Astrocyte (in vitro differentiated cells and primary cell): ENCODE results near the gene NFAM1. TPM values are rescaled to one million over a fixed set of nuclear protein-coding genes. Genes with fewer than 3 reads are reported as not detected.

Experiments used
- DNase-seq: peaks from one replicate; pipeline ENCODE4 v3.0.0-alpha.2; 2010; ENCODE audit warnings: low read depth
- FAIRE-seq: peaks from 2 replicates; lab custom pipeline; 2011; peaks lifted over from hg19 to GRCh38; lab: Jason Lieb, UNC
- H2AFZ ChIP-seq: 2 replicates; pipeline ENCODE4 v1.6.0; 2012; ENCODE audit warnings: low read depth, low read length, inconsistent platforms
- H3K27ac ChIP-seq: 2 replicates; pipeline ENCODE4 v1.5.1; 2011; ENCODE audit warnings: low read depth, low read length, inconsistent platforms
- H3K27me3 ChIP-seq: 2 replicates; pipeline ENCODE4 v1.6.0; 2011; ENCODE audit warnings: low read length, inconsistent platforms; ENCODE audit not compliant: insufficient read depth
- H3K36me3 ChIP-seq: 2 replicates; pipeline ENCODE4 v1.5.1; 2011; ENCODE audit warnings: low read length, inconsistent platforms; ENCODE audit not compliant: insufficient read depth
- H3K4me1 ChIP-seq: 2 replicates; pipeline ENCODE4 v1.5.1; 2011; ENCODE audit warnings: low read length, inconsistent platforms; ENCODE audit not compliant: insufficient read depth
- H3K4me2 ChIP-seq: 2 replicates; pipeline ENCODE4 v1.6.0; 2012; ENCODE audit warnings: low read length, inconsistent platforms
- H3K4me3 ChIP-seq: 2 replicates; pipeline ENCODE4 v1.5.1; 2011; ENCODE audit warnings: low read depth, mild to moderate bottlenecking, low read length, inconsistent platforms; ENCODE audit not compliant: insufficient read depth
- H3K79me2 ChIP-seq: 2 replicates; pipeline ENCODE4 v1.6.0; 2012; ENCODE audit warnings: mild to moderate bottlenecking, low read length, inconsistent platforms; ENCODE audit not compliant: insufficient read depth
- H3K9ac ChIP-seq: 2 replicates; pipeline ENCODE4 v1.6.0; 2012; ENCODE audit warnings: mild to moderate bottlenecking, low read length, inconsistent platforms
- H3K9me3 ChIP-seq: 2 replicates; pipeline ENCODE4 v1.5.1; 2012; ENCODE audit warnings: low read depth, mild to moderate bottlenecking, low read length, inconsistent platforms; ENCODE audit not compliant: insufficient read depth
- H4K20me1 ChIP-seq: 2 replicates; pipeline ENCODE4 v1.6.0; 2012; ENCODE audit warnings: low read length, inconsistent platforms; ENCODE audit not compliant: insufficient read depth
- H3K27ac Mint-ChIP-seq: one replicate; pipeline ENCODE4 v1.8.0; 2021; ENCODE audit warnings: mild to moderate bottlenecking, mixed read lengths; ENCODE audit not compliant: unreplicated experiment
- H3K27me3 Mint-ChIP-seq: one replicate; pipeline ENCODE4 v1.8.0; 2021; ENCODE audit warnings: low read depth, mixed read lengths; ENCODE audit not compliant: unreplicated experiment
- H3K36me3 Mint-ChIP-seq: one replicate; pipeline ENCODE4 v1.8.0; 2021; ENCODE audit warnings: low read depth, mixed read lengths; ENCODE audit not compliant: unreplicated experiment
- H3K4me1 Mint-ChIP-seq: one replicate; pipeline ENCODE4 v1.8.0; 2021; ENCODE audit warnings: low read depth, mixed read lengths; ENCODE audit not compliant: unreplicated experiment
- H3K4me3 Mint-ChIP-seq: one replicate; pipeline ENCODE4 v1.8.0; 2021; ENCODE audit warnings: mild to moderate bottlenecking, moderate library complexity, mixed read lengths; ENCODE audit not compliant: unreplicated experiment
- H3K9me3 Mint-ChIP-seq: one replicate; pipeline ENCODE4 v1.8.0; 2021; ENCODE audit warnings: mild to moderate bottlenecking, mixed read lengths; ENCODE audit not compliant: unreplicated experiment
- EZH2 ChIP-seq: IDR thresholded peaks from 2 replicates; pipeline ENCODE4 v1.6.1; 2012; ENCODE audit warnings: mild to moderate bottlenecking, low read length, inconsistent platforms; ENCODE audit not compliant: insufficient read depth
- total RNA-seq: library from RNA; stranded (reverse); gene quantifications from 2 replicates; pipeline ENCODE4 v1.2.1, GENCODE V29; 2021
- TF ChIP-seq, protein P1 (sequence below): IDR thresholded peaks from 2 replicates; pipeline ENCODE4 v1.5.1; 2011; ENCODE audit warnings: low read depth, mild to moderate bottlenecking, inconsistent platforms, low read length, moderate library complexity; ENCODE audit not compliant: insufficient read depth

Gene NFAM1
- total RNA-seq, 1 donor from 2014 or later, result 0.07 TPM

DNA sequence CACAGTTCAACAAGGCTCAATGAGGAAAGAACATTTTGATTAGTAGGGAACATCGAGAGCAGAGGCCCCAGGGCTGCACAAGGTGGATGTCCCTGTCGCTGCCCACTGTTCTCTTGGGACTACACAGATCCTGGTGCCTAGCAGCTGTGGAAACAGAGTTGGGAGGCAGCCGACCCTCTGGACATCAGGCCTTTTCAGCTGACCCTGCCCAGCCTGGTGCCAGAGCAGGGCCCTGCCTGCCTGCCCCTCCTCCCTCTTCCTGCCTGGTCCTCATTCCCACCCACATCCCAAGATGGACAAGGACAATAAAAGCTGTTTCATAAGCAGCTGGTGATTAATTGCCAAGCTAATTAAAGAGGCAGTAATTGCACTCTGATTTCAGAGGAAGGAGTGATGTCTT is 60.7 kb downstream of the NFAM1 start:
- H3K79me2 ChIP-seq, result no peaks in the 10 kb centered on the region
- H3K9me3 ChIP-seq, result no peaks in the 10 kb centered on the region
- peaks cover 33% of the 10 kb centered on the region for H3K27me3 ChIP-seq
- H3K9ac ChIP-seq, result no peak overlapping the region
- no peaks in the 10 kb centered on the region for H3K36me3 Mint-ChIP-seq
- no peak overlapping the region for H3K4me3 Mint-ChIP-seq
- no peak for FAIRE-seq
- H3K4me1 Mint-ChIP-seq, result peaks cover 3% of the 10 kb centered on the region
- no peaks in the 10 kb centered on the region for H3K36me3 ChIP-seq
- H3K4me3 ChIP-seq, result no peak overlapping the region
- H3K27ac Mint-ChIP-seq, result no peak overlapping the region
- no peak overlapping the region for H2AFZ ChIP-seq
- H4K20me1 ChIP-seq, result peaks cover 14% of the 10 kb centered on the region
- TF ChIP-seq EZH2, result no peak
- TF ChIP-seq, protein P1, sequence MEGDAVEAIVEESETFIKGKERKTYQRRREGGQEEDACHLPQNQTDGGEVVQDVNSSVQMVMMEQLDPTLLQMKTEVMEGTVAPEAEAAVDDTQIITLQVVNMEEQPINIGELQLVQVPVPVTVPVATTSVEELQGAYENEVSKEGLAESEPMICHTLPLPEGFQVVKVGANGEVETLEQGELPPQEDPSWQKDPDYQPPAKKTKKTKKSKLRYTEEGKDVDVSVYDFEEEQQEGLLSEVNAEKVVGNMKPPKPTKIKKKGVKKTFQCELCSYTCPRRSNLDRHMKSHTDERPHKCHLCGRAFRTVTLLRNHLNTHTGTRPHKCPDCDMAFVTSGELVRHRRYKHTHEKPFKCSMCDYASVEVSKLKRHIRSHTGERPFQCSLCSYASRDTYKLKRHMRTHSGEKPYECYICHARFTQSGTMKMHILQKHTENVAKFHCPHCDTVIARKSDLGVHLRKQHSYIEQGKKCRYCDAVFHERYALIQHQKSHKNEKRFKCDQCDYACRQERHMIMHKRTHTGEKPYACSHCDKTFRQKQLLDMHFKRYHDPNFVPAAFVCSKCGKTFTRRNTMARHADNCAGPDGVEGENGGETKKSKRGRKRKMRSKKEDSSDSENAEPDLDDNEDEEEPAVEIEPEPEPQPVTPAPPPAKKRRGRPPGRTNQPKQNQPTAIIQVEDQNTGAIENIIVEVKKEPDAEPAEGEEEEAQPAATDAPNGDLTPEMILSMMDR, result no peak
- no peak overlapping the region for H3K27ac ChIP-seq
- peaks cover 2% of the 10 kb centered on the region for H3K9me3 Mint-ChIP-seq
- H3K4me1 ChIP-seq, result peaks cover 13% of the 10 kb centered on the region
- H3K27me3 Mint-ChIP-seq, result peaks cover 44% of the 10 kb centered on the region
- H3K4me2 ChIP-seq, result no peak overlapping the region
- DNase-seq, result no peak

DNA sequence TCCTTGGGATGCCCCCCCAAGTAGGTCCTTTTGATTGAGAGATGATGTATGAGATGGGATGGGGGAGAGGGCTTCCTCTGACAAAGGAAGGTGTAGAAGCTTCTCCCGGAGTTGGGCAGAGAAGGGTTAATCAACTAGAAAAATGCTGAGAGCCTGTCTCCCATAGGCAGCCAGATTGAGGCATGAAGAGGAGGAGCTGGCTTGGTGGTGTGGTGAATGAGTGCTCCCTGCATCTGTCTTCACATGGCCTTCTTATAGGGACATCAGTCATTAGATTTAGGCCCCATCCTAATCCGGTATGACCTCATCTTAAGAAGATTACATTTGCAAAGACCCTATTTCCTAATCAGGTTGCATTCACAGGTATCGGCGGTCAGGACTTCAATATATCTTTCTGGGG is 61.1 kb downstream of the NFAM1 start:
- DNase-seq (no peak), FAIRE-seq (no peak)
- Histone ChIP-seq H3K27me3 (peaks cover 33% of the 10 kb centered on the region), H3K4me2 (no peak overlapping the region), H2AFZ (no peak overlapping the region), H3K79me2 (no peaks in the 10 kb centered on the region), H3K9me3 (no peaks in the 10 kb centered on the region), H3K27ac (no peak overlapping the region), H3K4me3 (no peak overlapping the region), H3K4me1 (peaks cover 13% of the 10 kb centered on the region), H3K9ac (no peak overlapping the region), H3K36me3 (no peaks in the 10 kb centered on the region), H4K20me1 (peaks cover 14% of the 10 kb centered on the region)
- Mint-ChIP-seq H3K27ac (no peak overlapping the region), H3K4me3 (no peak overlapping the region), H3K27me3 (peaks cover 48% of the 10 kb centered on the region), H3K36me3 (no peaks in the 10 kb centered on the region), H3K4me1 (peaks cover 3% of the 10 kb centered on the region), H3K9me3 (peaks cover 2% of the 10 kb centered on the region)
- TF ChIP-seq, protein P1, result no peak
- no peak for TF ChIP-seq EZH2

DNA sequence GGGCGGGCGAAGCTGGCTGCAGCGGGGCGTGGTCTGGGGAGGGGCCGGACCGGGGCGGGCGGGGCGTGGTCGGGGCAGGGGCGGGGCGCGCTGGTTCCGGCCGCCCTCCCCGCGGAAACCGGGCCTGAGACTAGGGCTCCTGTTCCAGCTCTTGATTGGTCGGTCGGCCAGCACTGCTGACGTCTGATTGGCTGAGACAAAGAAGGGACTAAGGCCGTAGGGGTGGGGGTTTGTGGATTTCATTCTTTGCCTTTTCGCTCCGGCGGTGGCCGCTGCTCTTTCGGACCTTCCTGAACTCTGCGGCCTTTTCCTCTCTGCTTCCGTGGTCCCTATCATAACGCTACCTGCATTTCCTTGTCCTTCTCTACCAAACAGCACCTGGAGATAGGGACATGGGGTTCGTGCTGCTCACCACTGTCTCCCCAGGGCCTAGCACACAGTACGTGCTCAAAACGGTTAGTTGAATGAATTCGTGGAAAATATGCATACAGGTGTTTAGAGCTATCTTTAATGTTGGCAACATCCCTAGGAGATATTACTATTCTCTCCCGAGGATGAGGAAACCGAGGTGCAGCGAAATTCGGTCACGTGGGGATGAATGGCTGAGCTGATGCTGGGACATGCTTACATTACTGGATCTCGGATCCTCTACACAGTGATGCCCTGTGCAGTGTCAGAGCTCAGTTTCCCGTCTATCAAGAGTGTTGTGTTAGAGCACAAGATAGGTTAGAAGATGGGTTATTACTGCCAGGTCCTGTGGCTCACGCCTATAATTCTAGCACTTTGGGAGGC is 62.8 kb downstream of the NFAM1 start:
- H3K4me1 Mint-ChIP-seq, result peaks cover 5% of the 10 kb centered on the region
- Histone ChIP-seq H3K4me1 (peaks cover 23% of the 10 kb centered on the region), H3K9ac (peak overlapping the region; percentile 52), H3K4me2 (peak overlapping the region; percentile 91), H3K9me3 (no peaks in the 10 kb centered on the region), H4K20me1 (peaks cover 14% of the 10 kb centered on the region), H3K4me3 (peak overlapping the region; percentile 65), H3K36me3 (no peaks in the 10 kb centered on the region), H2AFZ (peak overlapping the region; percentile 93), H3K27ac (no peak overlapping the region), H3K27me3 (peaks cover 34% of the 10 kb centered on the region), H3K79me2 (no peaks in the 10 kb centered on the region)
- DNase-seq (peak; percentile 83), FAIRE-seq (no peak)
- H3K9me3 Mint-ChIP-seq, result peaks cover 2% of the 10 kb centered on the region
- peaks cover 55% of the 10 kb centered on the region for H3K27me3 Mint-ChIP-seq
- no peak overlapping the region for H3K27ac Mint-ChIP-seq
- H3K4me3 Mint-ChIP-seq, result peak overlapping the region; percentile 80
- H3K36me3 Mint-ChIP-seq, result no peaks in the 10 kb centered on the region
- TF ChIP-seq EZH2, result no peak
- TF ChIP-seq, protein P1, result no peak
